MV-4-11 (cell line): Measurements from ENCODE around the gene RPS6KA2.

ENCODE experiments used
- DNase-seq: peaks from one replicate; lab custom pipeline; 2025; lab: John Stamatoyannopoulos, UW

The RPS6KA2 gene

DNA sequence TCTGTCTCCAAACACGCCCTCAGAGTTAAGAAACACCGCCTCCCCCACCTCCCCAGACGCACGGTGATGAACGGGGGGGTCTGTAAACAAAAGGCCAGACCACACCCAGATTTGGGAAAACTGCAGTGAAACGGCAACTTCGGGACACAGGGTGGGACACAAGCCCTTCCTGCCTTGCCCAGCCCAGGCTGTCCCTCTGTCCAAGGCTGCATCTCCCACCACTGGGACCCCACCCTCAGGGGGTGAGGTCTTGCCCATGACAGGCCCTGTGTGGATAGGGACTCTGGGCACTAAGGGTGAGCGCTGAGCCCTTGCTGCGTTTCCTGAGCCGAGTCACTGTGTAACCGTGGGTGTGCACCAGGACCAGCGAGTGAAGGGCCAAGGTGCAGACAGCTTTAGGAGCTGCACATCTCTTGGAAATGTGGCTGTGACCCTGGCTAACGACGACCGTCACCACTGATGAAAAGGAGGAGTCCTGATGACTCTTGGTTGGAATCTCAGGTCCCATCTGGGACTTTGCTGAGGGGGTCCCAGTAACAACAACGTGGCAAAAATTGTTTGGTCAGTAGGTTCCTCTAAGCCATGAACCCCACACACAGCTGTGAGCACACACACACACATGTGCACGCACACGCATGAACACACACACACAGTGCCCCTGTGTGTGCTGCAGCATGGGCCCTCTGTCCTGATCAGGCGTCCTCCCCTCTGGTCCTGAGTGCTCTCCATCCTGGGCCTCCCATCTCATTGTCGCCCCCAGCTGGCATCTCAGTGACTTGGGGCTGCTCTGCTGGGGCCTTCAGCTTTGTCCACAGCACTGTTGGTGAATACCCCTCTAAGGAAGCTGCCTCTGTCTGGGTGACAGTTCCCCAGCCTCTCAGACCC is 141.2 kb downstream of the RPS6KA2 start:
- no peak for DNase-seq

DNA sequence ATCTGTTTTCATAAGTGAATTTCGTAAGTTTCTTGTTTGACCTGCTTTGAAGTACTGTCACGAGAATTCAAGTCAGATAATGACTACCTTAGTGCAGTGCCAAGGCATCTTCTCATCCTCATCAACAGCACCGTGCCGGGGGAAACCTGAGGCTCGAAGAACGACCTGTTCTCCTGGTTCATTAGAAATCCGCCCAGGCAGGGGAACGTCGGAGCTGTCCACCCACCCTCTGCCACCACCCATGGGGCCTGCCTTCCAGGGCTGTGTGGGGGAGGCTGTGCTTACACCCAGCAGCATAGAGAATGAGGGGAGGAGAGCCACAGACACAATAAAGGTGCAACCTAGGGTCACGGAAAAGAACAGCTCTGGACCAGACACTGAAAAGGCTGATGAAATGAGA is 142.2 kb downstream of the RPS6KA2 start:
- no peak for DNase-seq

DNA sequence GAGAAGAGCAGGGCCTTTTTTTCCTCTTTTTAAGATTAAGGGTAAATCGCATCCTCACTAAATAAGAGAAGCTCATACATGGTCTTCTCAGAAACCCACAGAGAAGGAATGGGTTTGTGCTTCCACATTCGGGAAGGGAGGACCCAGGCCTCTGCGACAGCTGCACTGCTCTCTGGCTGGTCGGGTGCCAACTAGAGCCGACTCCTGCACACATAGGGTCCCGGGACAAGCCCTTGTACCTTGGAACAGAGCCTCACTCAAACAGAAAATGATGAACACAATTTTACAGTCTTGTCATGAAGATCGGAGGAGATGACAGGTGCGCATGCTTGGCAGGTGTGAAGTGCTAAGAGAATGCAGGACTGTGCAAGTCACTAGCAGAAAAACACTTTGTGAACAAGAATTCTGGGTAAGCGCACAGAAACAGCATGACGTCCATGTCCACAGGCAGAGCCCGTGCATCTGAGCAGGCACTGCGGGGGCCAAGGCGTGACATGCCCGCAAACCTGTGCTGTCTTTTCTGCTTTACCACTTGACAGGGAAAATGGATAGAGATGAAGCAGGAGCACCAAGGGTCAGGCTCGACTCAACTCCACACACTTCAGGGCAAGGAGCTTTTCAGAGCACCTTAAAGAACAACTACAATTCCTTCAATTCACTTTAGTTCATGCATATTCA is 143.3 kb downstream of the RPS6KA2 start:
- no peak for DNase-seq

GRCh38 chr6:166483026-166483425 is 144.0 kb downstream of the RPS6KA2 start:
- no peak for DNase-seq

DNA sequence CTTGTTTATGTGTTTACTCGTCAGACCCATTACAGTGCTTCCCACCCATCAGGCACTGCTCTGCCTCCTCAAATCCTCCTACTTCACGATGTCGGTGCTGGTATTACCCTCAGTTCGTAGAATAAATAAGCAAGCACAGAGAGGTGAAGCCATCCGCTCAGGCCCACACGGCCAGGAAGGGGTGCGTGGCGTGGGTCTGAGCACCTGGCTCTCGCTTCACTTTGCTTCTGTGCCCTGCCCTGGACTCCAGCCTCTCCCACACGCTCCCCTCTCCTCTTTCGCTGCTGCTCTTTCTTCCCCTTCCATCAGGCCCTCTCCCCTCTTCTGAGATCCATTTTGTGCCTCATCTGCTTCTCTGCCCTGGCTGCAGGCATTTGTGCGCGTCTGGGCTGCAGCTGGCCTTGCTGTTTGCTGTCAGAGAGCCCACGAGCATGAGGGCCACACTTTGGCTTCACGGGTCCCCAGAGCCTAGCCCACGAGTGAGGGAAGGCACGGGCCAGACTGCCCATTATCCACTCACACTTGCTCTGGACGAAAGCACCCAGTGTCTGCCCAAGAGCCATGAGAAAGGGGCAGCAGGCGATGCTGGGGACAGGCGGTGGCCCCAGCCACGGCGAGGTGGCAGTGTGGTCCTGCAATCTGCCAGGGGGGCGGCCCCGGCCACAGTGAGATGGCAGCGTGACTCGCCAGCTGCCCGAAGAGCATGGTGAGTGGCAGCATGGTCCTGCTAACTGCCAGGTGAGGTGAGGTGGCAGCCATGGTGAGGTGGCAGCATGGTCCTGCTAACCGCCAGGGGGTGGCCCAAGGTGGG is 148.1 kb downstream of the RPS6KA2 start:
- no peak for DNase-seq

- peak; percentile 22 for DNase-seq
Measured at GRCh38 chr6:166477647-166478365, 149.2 kb downstream of the RPS6KA2 start.

- no peak for DNase-seq
Measured at GRCh38 chr6:166476634-166477215, 150.3 kb downstream of the RPS6KA2 start.

- no peak for DNase-seq
Measured at GRCh38 chr6:166476061-166476591, 150.9 kb downstream of the RPS6KA2 start.

- DNase-seq, result no peak
Measured at GRCh38 chr6:166474721-166475565, 152.1 kb downstream of the RPS6KA2 start.

GRCh38 chr6:166473886-166474571 is 153.0 kb downstream of the RPS6KA2 start:
- DNase-seq, result no peak

GRCh38 chr6:166472636-166473035 is 154.4 kb downstream of the RPS6KA2 start:
- DNase-seq, result no peak

DNA sequence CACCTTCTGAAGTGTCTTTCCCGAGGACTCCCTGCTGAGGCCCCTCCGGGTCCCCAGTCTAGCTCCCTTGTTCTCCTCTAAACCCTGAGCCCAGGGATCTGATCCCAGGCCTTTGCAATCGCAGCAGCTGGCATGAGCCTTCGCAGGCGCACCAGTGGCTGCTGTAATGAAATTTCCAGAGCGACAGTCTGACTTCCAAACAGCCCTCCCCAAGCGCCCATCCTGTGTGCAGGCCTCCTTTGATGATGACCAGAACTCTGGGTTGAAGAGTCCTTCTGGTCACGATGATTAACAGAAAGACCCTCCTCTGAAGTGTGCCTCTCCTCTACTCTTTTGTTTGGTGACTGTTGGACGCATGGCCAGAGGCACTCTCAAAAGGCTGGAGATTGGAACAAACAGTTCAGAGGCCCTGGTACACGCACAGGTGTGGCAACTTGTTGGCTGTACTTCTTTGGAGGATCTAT is 155.2 kb downstream of the RPS6KA2 start:
- DNase-seq, result no peak

DNA sequence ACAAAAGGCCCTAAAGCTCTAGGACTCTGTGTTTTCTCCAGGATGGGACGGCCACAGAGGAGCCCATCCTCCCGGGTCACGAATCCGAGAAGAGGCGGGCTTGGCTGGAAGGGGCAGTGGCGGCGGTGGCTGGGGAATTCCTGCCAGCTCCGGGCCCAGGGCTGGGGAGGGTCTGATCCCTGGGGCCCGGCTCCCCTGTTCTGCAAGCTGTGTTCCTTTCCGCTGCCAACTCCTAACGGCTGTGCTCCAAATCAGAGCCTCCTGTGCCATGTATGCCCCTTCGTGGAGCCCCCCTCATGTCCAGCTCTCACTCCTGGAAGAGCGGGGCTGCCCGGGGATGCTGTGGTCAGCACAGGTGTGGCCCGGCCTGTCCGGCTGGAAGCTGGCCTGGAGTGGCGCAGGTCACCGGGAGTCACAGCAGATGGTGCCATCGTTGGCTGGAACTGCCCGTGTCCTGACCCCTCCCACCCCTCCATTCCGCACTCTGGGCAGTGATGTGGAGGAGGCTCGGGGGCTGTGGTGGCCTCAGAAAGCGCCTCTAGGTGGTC is 156.1 kb downstream of the RPS6KA2 start:
- no peak for DNase-seq

DNA sequence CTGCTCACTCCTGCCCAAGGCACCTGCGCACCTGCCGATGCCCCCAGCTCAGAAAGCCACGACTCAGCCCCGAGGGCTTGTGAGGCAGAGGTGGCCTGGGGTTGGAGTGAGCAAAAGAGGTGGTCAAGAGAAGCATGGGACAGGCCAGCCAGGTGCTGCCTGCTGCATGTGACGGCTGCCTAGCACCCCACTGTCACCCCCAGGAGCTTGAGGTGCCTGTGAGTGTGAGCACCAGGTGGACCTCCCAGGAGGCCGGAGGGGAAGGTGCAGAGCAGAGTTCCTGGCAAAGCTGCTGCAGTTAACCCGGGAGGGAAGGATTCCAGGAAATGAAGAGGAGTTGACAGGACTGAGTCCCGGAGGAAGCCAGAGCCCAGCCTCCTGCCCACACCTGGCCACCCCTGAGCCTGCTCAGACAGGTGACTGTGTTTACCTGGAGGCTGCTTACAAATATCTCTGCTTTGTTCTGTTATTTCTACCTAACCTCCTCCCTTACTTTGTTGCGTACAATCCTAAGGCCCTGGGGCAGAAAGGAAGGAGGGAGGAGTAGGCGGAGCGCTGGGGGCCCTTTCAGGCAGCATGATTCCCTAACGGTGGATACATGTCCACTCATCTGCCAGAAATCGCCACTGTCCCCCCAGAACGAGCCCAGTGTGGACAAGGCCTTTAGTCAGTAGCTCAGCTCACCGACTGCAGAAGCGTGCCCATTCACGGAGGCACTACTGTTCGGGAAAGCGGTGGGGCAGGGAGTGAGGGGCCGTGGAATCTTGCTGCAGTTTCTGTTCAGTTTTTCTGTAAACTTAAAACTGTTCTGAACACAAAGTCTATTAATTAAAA is 156.8 kb downstream of the RPS6KA2 start:
- DNase-seq, result no peak

GRCh38 chr6:166469426-166469961 is 157.6 kb downstream of the RPS6KA2 start:
- no peak for DNase-seq

DNA sequence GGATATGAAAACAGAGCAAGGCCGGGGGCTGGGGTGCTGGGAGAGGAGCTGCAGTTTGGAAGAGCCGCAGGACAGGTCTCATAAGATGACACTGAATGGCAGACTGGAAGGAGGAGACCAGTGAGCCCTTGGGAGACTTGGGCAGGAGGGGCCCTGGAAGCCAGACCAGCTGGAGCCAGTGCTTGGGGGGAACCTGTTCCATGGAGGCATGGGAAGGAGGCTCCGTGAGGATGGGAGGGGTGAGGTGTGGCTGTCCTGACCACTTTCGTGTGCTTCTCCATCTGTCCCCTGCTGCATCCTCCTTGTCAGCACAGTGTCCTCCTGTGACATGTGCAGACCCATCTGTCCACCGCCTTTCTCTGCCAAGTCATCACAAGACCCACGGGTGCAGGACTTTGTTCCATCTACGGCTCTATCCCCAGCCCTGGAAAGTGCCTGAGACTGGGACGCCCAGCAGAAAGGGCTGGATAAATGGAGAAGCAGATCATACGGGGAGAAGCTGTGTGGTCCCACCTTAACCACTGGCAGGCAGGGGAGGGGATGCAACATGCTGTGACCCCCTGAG is 159.5 kb downstream of the RPS6KA2 start:
- DNase-seq, result no peak
